Osteocyte (in vitro differentiated cells): ENCODE data around the gene DYNC2H1. TPM values are rescaled to one million over a fixed set of nuclear protein-coding genes. Genes with fewer than 3 reads are reported as not detected.

Experiments used
- DNase-seq: peaks from one replicate; pipeline ENCODE4 v3.0.0; 2021; ENCODE audit warnings: mixed read lengths; ENCODE audit not compliant: unreplicated experiment; ENCODE audit errors: extremely low spot score
- H3K27ac Mint-ChIP-seq: one replicate; pipeline ENCODE4 v1.8.0; 2021; ENCODE audit warnings: mild to moderate bottlenecking, mixed read lengths; ENCODE audit not compliant: unreplicated experiment
- H3K27me3 Mint-ChIP-seq: one replicate; pipeline ENCODE4 v1.8.0; 2021; ENCODE audit warnings: mixed read lengths; ENCODE audit not compliant: unreplicated experiment
- H3K36me3 Mint-ChIP-seq: one replicate; pipeline ENCODE4 v1.8.0; 2021; ENCODE audit warnings: mixed read lengths; ENCODE audit not compliant: unreplicated experiment
- H3K4me1 Mint-ChIP-seq: one replicate; pipeline ENCODE4 v1.8.0; 2021; ENCODE audit warnings: mixed read lengths; ENCODE audit not compliant: unreplicated experiment
- H3K4me3 Mint-ChIP-seq: one replicate; pipeline ENCODE4 v1.8.0; 2021; ENCODE audit warnings: mild to moderate bottlenecking, moderate library complexity, mixed read lengths; ENCODE audit not compliant: unreplicated experiment
- H3K9me3 Mint-ChIP-seq: one replicate; pipeline ENCODE4 v1.8.0; 2021; ENCODE audit warnings: mixed read lengths; ENCODE audit not compliant: unreplicated experiment
- CTCF ChIP-seq: fragments of 200-600 bp; sonication (generic); IDR thresholded peaks from 2 replicates; pipeline ENCODE4 v1.5.0; 2021; ENCODE audit warnings: antibody characterized with exemption, mild to moderate bottlenecking, moderate library complexity
- total RNA-seq: library from RNA; stranded (reverse); gene quantifications from 2 replicates; pipeline ENCODE4 v1.2.1, GENCODE V29; 2021

DYNC2H1 gene
- total RNA-seq, 1 donor from 2014 or later, result 23.4 TPM

DNA sequence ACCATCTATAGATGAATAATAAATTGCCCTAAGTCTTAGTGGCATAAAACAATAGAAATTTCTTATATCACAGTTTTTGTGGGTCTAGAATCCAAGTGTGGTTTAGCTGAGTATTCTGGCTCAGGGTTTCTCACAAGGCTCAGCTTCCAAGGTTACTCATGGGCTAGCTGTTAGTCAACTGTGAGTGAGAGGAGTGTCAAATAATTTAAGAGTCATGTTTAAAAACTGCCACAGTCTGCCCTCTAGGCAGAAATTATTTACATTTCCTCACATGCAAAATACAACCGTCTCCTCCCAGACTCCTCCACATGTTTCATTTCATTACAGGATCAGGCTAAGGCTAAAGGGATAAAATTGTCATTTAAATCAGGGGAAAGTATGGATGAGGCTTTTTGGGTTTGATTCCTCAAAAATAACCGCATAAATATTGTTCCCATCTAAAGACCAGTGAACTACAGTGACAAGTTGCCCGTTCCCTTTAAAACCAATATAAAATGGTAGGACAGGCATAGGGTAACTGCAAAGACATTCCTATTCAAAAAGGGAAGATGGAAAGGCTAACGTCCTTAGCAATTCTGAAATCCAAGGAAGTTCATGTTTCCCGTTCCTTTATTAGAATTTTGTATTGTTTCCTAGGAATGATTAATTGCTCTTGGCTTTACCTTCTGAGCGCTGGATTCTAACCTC lies 324.3 kb downstream of the DYNC2H1 start:
- H3K27me3 Mint-ChIP-seq, result no peaks in the 10 kb centered on the region
- H3K27ac Mint-ChIP-seq, result peak overlapping the region; percentile 70
- DNase-seq, result no peak
- no peak overlapping the region for H3K4me3 Mint-ChIP-seq
- peaks cover 49% of the 10 kb centered on the region for H3K4me1 Mint-ChIP-seq
- no peak for TF ChIP-seq CTCF
- H3K9me3 Mint-ChIP-seq, result no peaks in the 10 kb centered on the region
- H3K36me3 Mint-ChIP-seq, result peaks cover 6% of the 10 kb centered on the region

DNA sequence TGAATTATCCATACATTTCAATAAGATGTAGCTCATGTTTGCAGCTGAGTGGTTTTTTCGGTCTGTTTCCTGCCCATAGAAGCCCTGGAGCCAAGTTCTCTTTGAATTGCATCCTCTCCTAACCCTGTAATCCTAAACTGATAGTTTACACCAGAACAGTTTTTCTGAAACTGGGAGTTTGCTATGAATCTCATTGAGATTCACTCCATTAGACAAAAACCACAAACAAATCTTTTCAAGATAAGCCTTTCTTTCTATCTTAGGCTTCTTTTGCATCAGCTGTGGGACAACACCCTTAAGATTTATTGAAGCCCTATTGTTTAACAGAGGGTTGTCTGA lies 324.8 kb downstream of the DYNC2H1 start:
- Mint-ChIP-seq H3K27me3 (no peaks in the 10 kb centered on the region), H3K4me1 (peaks cover 49% of the 10 kb centered on the region), H3K4me3 (no peak overlapping the region), H3K9me3 (no peaks in the 10 kb centered on the region), H3K36me3 (peaks cover 6% of the 10 kb centered on the region), H3K27ac (peak overlapping the region; percentile 70)
- no peak for TF ChIP-seq CTCF
- DNase-seq, result no peak

DNA sequence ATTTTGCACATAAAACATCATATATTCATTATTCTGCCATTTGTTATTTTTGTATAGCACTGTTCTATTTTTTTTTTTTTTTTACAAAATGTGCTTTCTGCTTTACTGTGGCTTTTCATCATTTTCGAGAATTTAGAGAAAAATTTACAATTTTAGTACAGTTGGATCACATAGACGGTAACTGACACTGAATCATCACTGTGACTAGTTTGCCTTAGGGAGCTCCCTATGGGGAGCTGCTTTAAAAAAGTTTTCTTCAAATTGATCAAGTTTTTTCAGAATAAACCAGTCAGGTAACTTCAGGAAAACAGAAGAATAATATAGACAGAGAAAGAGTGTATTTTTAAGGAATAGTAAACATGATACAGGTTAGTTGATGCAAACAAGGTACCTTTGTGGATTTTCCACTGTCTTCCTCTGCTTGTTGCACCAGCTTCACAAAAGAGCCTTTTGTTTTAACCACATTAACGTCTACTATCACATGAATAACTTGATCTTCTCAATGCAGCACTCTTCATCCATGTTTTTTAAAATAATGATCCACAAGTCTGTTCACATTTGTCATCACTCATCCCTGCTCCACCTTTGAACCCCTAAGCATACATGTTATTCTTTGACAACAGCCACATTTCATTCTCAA lies 327.0 kb downstream of the DYNC2H1 start:
- Mint-ChIP-seq H3K4me1 (peaks cover 49% of the 10 kb centered on the region), H3K36me3 (peaks cover 11% of the 10 kb centered on the region), H3K9me3 (no peaks in the 10 kb centered on the region), H3K4me3 (no peak overlapping the region), H3K27ac (peak overlapping the region; percentile 24), H3K27me3 (no peaks in the 10 kb centered on the region)
- TF ChIP-seq CTCF, result no peak
- DNase-seq, result no peak

DNA sequence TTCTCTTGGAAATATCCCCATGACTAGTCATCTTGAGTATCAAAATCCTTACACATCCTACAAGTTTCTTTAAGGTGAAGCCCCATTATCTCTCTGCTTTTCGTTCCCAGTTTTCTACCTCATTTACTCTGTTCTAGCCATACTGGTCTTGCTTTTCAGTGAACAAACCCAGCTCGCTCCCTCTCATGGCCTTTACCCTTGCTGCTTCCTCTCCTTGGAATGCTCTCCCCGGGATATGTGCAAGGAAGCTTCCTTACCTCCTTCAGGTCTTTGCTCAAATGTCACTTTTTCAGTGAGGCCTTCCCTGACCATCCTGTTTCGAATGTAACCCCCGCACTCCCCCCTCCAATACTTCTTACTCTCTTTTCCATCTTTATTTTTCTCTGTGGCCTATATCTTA lies 331.8 kb downstream of the DYNC2H1 start:
- no peak for DNase-seq
- no peak overlapping the region for H3K27ac Mint-ChIP-seq
- no peaks in the 10 kb centered on the region for H3K27me3 Mint-ChIP-seq
- no peak for TF ChIP-seq CTCF
- peaks cover 13% of the 10 kb centered on the region for H3K4me1 Mint-ChIP-seq
- H3K9me3 Mint-ChIP-seq, result no peaks in the 10 kb centered on the region
- peaks cover 13% of the 10 kb centered on the region for H3K36me3 Mint-ChIP-seq
- no peak overlapping the region for H3K4me3 Mint-ChIP-seq

DNA sequence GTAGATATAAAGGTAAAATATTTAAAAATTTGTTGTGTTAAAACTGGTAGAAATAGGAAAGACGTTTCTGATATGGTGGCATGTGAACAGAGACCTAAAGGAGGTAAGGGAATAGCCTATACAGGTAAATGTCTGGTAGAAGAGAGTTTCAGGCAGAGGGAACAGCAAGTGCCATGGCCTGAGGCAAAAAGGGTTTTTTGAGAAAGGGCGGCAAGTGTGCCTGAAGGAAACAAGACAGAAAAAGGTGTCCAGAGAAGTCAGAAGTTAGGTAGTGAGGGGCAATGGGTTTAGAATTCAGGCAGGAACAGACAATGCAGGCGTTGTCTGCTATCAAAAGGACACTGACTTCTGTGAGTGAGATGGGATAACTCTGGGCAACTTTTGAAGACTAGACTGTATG lies 339.7 kb downstream of the DYNC2H1 start:
- Mint-ChIP-seq H3K4me1 (peaks cover 11% of the 10 kb centered on the region), H3K9me3 (no peaks in the 10 kb centered on the region), H3K27ac (no peak overlapping the region), H3K27me3 (no peaks in the 10 kb centered on the region), H3K36me3 (peaks cover 2% of the 10 kb centered on the region), H3K4me3 (no peak overlapping the region)
- no peak for TF ChIP-seq CTCF
- DNase-seq, result no peak
